Vagina (tissue), 2 donors: ENCODE results near the gene DLG2.

Experiments
- CTCF ChIP-seq, 3 experiments: fragments of 450-650 bp in 2 of 3; fragments of 200-600 bp in 1 of 3; sonication (generic) in 1 of 3; IDR thresholded peaks; one replicate each; pipeline ENCODE4 v1.5.1; 2017 to 2019; ENCODE audit warnings: antibody characterized with exemption in 3 of 3, mild to moderate bottlenecking in 2 of 3, moderate library complexity in 2 of 3
- POLR2A ChIP-seq, 2 donors: fragments of 450-650 bp; IDR thresholded peaks; one replicate each; pipeline ENCODE4 v1.6.1; 2017; ENCODE audit warnings: antibody characterized with exemption in 2 of 2, mild to moderate bottlenecking in 2 of 2, moderate library complexity in 2 of 2
- POLR2AphosphoS5 ChIP-seq, 2 donors: sonication (generic); formaldehyde crosslinking; IDR thresholded peaks; one replicate each; pipeline ENCODE4 v1.9.0; 2017; ENCODE audit warnings: antibody characterized with exemption in 2 of 2, mild to moderate bottlenecking in 2 of 2, low read depth in 1 of 2; ENCODE audit not compliant: insufficient read depth in 1 of 2

- no peak for TF ChIP-seq POLR2A (IDR thresholded peaks at IDR 0.05)
- no peak for TF ChIP-seq CTCF (IDR thresholded peaks at IDR 0.05)
- no peak for TF ChIP-seq POLR2AphosphoS5 (IDR thresholded peaks at IDR 0.05; ENCODE audit: insufficient read depth in 1 of 2, low read depth in 1 of 2)
These were observed 1941.4 kb downstream of the DLG2 start for GRCh38 chr11:83685730-83686129.
